Coronary artery (tissue), 2 donors: ENCODE data around the gene ERCC6.

ENCODE experiments used
- DNase-seq: peaks from one replicate; pipeline ENCODE4 v3.0.0-alpha.2; 2017; ENCODE audit warnings: low spot score
- H3K27ac ChIP-seq, 2 donors: fragments of 200-600 bp; sonication (generic); one replicate each; pipeline ENCODE4 v1.5.1; 2016 to 2019
- H3K4me3 ChIP-seq: fragments of 200-600 bp; sonication (generic); 2 replicates; pipeline ENCODE4 v1.5.1; 2016; ENCODE audit warnings: mild to moderate bottlenecking, moderate library complexity
- TF ChIP-seq, protein P1 (sequence below): fragments of 200-600 bp; sonication (generic); IDR thresholded peaks from one replicate; pipeline ENCODE4 v1.5.1; 2019; ENCODE audit warnings: antibody characterized with exemption

ERCC6 gene

DNA sequence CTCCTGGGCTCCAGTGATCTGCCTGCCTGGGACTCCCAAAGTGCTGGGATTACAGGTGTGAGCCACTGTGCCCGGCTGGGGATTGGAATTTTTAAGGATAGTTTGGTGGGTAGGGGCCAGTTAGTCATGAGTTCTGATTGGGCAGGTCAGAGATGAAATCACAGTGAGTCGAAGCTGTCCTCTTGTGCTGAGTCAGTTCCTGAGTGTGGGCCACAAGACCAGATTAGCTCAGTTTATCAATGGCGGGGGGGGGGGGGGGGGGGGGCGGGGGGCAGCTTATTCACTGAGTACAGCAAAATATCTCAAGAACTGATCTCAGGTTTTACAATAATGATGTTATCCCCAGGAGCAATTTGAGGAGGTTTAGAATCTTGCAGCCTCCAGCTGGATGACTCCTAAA is 11.6 kb upstream of the ERCC6 start:
- Histone ChIP-seq H3K27ac (peak overlapping the region in 1 of 2 donors; percentile 57), H3K4me3 (no peak overlapping the region)
- DNase-seq: no peak
- TF ChIP-seq, protein P1, sequence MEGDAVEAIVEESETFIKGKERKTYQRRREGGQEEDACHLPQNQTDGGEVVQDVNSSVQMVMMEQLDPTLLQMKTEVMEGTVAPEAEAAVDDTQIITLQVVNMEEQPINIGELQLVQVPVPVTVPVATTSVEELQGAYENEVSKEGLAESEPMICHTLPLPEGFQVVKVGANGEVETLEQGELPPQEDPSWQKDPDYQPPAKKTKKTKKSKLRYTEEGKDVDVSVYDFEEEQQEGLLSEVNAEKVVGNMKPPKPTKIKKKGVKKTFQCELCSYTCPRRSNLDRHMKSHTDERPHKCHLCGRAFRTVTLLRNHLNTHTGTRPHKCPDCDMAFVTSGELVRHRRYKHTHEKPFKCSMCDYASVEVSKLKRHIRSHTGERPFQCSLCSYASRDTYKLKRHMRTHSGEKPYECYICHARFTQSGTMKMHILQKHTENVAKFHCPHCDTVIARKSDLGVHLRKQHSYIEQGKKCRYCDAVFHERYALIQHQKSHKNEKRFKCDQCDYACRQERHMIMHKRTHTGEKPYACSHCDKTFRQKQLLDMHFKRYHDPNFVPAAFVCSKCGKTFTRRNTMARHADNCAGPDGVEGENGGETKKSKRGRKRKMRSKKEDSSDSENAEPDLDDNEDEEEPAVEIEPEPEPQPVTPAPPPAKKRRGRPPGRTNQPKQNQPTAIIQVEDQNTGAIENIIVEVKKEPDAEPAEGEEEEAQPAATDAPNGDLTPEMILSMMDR: no peak

DNA sequence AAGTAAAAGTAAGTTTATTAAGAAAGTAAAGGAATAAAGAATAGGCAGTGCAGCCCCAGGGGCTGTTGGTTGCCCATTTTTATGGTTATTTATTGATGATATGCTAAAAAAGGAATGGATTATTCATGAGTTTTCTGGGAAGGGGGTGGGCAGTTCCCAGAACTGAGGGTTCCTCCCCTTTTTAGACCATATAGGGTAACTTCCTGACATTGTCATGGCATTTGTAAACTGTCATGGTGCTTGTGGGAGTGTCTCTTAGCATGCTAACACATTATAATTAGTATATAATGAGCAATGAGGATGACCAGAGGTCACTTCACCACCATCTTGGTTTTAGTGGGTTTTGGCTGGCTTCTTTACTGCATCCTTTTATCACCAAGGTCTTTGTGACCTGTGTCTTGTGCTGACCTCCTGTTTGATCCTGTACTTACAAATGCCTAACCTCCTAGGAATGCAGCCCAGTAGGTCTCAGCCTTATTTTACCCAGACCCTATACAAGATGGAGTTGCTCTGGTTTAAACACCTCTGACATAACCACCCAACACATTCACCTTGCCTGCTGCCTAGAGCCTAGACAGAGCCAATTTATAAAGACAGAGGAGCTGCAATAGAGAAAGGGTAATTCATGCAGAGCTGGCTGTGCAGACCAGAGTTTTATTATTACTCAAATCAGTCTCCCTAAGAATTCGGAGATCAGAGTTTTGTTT is 10.9 kb upstream of the ERCC6 start:
- no peak overlapping the region for H3K4me3 ChIP-seq
- DNase-seq: no peak
- TF ChIP-seq, protein P1: no peak
- peak overlapping the region in 1 of 2 donors; percentile 57 for H3K27ac ChIP-seq

DNA sequence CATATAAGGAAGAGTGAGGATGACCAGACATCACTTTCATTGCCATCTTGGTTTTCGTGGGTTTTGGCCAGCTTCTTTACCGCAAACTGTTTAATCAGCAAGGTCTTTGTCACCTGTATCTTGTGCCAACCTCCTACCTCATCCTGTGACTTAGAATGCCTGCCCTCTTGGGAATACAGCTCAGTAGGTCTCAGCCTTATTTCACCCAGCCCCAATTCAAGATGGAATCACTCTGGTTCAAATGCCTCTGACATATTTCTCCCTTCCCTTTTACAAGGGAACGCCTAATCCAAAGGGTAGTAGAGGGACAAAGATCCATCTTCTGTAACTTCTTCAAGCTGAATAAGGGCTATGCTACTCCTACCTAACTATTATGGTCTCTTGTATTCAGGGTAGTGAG is 4.7 kb upstream of the ERCC6 start:
- TF ChIP-seq, protein P1: no peak
- no peak overlapping the region for H3K4me3 ChIP-seq
- H3K27ac ChIP-seq: no peak overlapping the region
- no peak for DNase-seq

DNA sequence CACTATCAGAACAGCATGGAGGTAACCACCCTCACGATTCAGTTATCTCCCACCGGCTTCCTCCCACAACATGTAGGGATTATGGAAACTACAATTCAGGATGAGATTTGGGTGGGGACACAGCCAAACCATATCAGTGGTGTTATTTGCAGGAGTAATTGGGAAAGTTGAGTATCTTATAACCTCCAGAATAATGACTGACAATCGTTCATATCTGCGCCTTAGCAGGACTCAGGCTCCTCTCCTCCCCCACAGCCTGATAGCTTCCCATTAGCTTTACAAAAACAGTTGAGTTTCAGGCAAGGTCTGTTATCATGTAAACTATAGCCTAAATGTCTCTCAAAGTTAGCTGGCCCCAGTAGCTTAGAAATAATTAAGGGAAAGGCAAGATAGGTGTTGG is 3.4 kb upstream of the ERCC6 start:
- TF ChIP-seq, protein P1: no peak
- DNase-seq: no peak
- Histone ChIP-seq H3K27ac (no peak overlapping the region), H3K4me3 (no peak overlapping the region)

DNA sequence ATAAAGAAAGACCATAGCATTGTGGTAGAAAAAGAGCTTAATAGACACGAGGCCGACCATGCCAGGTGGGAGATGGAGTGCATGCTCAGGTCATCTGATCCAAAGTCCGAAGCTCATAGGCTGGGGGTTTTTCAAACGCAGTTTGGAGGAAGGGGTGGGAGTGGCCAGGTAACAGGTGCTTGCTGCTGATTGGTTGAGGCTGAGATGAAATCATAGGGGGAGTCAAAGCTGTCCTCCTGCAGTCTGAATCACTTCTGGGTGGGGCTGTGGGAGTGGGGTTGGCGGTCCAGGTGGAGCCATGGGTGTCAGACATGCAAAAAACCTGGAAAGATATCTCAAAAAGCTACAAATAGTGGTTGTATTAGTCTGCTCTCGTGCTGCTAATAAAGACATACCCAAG is 2.8 kb upstream of the ERCC6 start:
- H3K27ac ChIP-seq: no peak overlapping the region

DNA sequence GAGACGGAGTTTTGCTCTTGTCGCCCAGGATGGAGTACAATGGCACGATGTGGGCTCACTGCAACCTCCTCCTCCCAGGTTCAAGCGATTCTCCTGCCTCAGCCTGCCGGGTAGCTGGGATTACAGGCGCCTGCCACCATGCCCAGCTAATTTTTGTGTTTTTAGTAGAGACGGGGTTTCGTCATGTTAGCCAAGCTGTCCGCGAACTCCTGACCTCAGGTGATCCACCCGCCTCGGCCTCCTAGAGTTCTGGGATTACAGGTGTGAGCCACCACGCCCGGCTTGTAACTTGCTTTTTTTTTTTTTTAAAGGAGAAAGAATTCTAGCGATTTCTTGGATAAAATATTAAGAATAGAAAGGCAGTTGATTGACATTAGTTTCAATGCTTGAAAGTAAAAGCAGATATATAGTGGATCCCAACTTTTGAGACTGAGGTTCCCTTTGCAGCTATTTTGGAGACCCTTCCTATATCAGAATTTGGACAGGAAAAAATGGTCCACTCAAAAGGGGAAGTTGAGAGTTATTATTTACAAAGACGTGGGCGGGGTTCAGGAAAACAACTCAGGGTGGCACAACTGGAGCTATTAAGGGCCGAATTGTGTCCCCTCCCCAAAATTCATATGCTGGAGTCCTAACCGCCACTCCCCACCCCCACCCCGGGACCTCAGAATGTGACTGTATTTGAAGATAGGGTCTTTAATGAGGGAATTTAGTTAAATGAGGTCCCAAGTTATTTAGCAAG is 1.3 kb upstream of the ERCC6 start:
- Histone ChIP-seq H3K27ac (no peak overlapping the region), H3K4me3 (peak overlapping the region; percentile 93)
- TF ChIP-seq, protein P1: no peak
- DNase-seq: no peak

More for the DNA sequence above, 2.8 kb upstream of the ERCC6 start:
- TF ChIP-seq, protein P1: no peak
- H3K4me3 ChIP-seq: no peak overlapping the region
- DNase-seq: no peak
